Ascending aorta (tissue), 2 donors: ENCODE data around the gene TMEM151B. TPM values are rescaled to one million over a fixed set of nuclear protein-coding genes. Genes with fewer than 3 reads are reported as not detected.

Experiments used
- DNase-seq, 2 donors: peaks; one replicate each; pipeline ENCODE4 v3.0.0-alpha.2; 2019; ENCODE audit warnings: low spot score in 2 of 2
- H3K27ac ChIP-seq, 2 donors: fragments of 200-600 bp; sonication (generic); one replicate each; pipeline ENCODE4 v1.5.1; 2016 to 2017; ENCODE audit warnings: mild to moderate bottlenecking in 1 of 2
- H3K27me3 ChIP-seq: fragments of 200-600 bp; sonication (generic); one replicate; pipeline ENCODE4 v1.5.1; 2017
- H3K36me3 ChIP-seq, 2 donors: fragments of 200-600 bp; sonication (generic); one replicate each; pipeline ENCODE4 v1.5.1; 2016
- H3K4me1 ChIP-seq, 2 donors: fragments of 200-600 bp; sonication (generic); one replicate each; pipeline ENCODE4 v1.5.1; 2016 to 2017; ENCODE audit warnings: mild to moderate bottlenecking in 1 of 2
- H3K4me3 ChIP-seq, 2 donors: fragments of 200-600 bp; sonication (generic); one replicate each; pipeline ENCODE4 v1.5.1; 2016 to 2017; ENCODE audit warnings: mild to moderate bottlenecking in 1 of 2
- H3K9me3 ChIP-seq, 2 donors: fragments of 200-600 bp; sonication (generic); one replicate each; pipeline ENCODE4 v1.5.1; 2016
- intact Hi-C: fragments of 100-400 bp; cut with DNase I; formaldehyde crosslinking; loops from one replicate; pipeline ENCODE4 v1.15.1; 2023
- total RNA-seq: library from RNA; depleted of rRNA; stranded (reverse); fragments of >200 nt; gene quantifications from one replicate; pipeline ENCODE4 v1.1.0, GENCODE V29; 2016
- TF ChIP-seq, protein P1 (sequence below), 3 experiments: fragments of 200-600 bp in 2 of 3; fragments of 450-650 bp in 1 of 3; sonication (generic) in 2 of 3; IDR thresholded peaks; one replicate each; pipeline ENCODE4 v1.5.1; 2016 to 2019; ENCODE audit warnings: antibody characterized with exemption in 3 of 3, mild to moderate bottlenecking in 1 of 3, moderate library complexity in 1 of 3

The TMEM151B gene
- total RNA-seq, 1 donor from 2014 or later: not detected

DNA sequence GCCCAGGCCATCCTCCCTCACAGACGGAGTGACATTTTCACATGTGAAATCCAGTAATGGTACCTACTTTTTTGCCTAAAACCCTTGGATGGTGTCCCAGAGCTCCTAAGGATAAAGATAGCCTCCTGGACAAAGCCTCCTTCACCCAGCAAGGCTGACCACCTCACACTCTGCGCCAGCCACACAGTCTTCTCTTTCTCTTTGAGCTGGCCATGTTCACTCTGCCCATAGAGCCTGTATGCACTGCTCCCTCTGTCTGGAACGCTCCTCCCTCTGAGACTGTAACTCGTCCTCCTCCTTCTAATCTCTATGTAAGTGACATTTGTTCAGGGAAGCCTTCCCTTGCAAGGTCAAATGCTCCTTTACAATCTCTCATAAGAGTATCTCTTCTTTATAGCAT lies 14.6 kb downstream of the TMEM151B start:
- DNase-seq: no peak
- no peaks in the 10 kb centered on the region for H3K36me3 ChIP-seq
- H3K9me3 ChIP-seq: no peaks in the 10 kb centered on the region
- intact Hi-C loops: no loop called here
- TF ChIP-seq, protein P1, sequence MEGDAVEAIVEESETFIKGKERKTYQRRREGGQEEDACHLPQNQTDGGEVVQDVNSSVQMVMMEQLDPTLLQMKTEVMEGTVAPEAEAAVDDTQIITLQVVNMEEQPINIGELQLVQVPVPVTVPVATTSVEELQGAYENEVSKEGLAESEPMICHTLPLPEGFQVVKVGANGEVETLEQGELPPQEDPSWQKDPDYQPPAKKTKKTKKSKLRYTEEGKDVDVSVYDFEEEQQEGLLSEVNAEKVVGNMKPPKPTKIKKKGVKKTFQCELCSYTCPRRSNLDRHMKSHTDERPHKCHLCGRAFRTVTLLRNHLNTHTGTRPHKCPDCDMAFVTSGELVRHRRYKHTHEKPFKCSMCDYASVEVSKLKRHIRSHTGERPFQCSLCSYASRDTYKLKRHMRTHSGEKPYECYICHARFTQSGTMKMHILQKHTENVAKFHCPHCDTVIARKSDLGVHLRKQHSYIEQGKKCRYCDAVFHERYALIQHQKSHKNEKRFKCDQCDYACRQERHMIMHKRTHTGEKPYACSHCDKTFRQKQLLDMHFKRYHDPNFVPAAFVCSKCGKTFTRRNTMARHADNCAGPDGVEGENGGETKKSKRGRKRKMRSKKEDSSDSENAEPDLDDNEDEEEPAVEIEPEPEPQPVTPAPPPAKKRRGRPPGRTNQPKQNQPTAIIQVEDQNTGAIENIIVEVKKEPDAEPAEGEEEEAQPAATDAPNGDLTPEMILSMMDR (IDR thresholded peaks at IDR 0.05): no peak
- no peaks in the 10 kb centered on the region for H3K4me1 ChIP-seq
- no peaks in the 10 kb centered on the region for H3K27me3 ChIP-seq
- no peak overlapping the region for H3K27ac ChIP-seq
- H3K4me3 ChIP-seq: no peak overlapping the region

DNA sequence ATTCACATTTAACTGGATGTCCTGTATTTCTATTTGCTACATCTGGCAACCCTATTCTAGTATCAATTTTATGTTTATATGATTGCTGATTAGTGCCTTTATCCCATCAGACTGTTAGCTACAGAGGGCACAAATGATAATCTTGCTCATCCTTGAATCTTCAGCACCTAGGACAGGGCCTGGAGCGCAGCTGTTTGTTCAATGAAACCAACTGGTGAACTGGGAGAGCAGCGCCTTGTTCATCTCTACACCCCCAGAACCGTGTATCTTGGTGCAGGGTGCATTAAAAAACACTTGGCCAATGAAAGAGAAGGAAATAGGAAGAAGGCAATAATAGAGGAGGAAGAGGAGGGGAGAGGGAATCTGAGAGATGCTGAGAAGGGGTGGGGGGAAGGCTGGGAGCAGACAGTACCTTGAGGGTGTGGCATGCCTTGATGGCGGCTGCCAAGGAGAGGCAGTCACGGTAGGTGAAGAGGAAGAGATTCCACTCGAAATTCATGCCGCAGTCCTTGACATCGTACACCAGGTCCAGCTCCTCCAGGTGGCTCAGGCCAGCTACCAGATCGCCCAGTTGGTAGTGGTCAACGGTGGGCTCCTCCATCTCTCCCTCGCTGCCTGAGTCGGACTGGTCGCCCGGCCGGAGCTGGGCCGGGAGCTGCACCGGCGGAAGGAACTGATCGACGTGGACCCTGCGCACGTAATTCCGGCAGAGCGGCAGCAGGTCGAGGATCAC lies 15.5 kb downstream of the TMEM151B start:
- no peak overlapping the region for H3K27ac ChIP-seq
- H3K4me1 ChIP-seq: no peaks in the 10 kb centered on the region
- no peaks in the 10 kb centered on the region for H3K9me3 ChIP-seq
- no peak for DNase-seq
- no peaks in the 10 kb centered on the region for H3K27me3 ChIP-seq
- TF ChIP-seq, protein P1 (IDR thresholded peaks at IDR 0.05): no peak
- H3K36me3 ChIP-seq: no peaks in the 10 kb centered on the region
- intact Hi-C loops: no loop called here
- no peak overlapping the region for H3K4me3 ChIP-seq

DNA sequence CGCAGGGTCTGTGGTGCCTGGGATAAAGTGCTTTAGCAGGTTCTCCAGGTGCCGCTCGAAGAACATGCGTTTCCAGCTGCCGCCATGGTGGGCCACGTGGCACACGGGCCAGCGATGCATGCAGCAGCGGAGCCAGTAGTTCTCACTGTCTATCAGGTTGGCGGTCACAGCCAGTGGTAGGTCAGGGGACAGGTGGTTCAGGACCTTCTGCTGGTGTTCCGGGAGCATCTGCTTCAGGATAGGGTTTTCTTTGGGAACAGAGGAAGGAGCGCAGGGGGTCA lies 16.0 kb downstream of the TMEM151B start:
- Histone ChIP-seq H3K27ac (no peak overlapping the region), H3K4me1 (no peaks in the 10 kb centered on the region), H3K27me3 (no peaks in the 10 kb centered on the region), H3K36me3 (no peaks in the 10 kb centered on the region), H3K9me3 (no peaks in the 10 kb centered on the region), H3K4me3 (no peak overlapping the region)
- intact Hi-C loops: no loop called here
- no peak for DNase-seq
- TF ChIP-seq, protein P1 (IDR thresholded peaks at IDR 0.05): no peak

DNA sequence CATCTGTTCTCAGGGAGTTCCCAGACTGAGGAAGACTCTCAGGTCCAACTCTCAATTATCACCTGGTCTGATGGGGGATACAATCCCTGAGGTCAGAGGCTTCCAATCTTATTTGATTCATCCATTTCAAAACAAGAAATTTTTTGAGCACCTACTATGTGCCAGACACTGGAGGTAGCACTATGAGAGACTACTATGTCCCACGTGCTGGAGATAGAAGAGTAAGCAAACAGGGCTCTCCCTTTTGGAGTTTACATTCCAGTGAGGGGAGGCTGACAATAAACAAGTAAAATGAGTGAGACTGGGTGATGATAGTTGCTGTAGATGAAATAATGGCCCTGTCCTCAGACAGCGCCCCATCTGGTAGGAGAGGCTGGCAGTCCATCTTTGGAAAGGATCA lies 16.5 kb downstream of the TMEM151B start:
- Histone ChIP-seq H3K27me3 (no peaks in the 10 kb centered on the region), H3K4me3 (no peak overlapping the region), H3K4me1 (no peaks in the 10 kb centered on the region), H3K36me3 (no peaks in the 10 kb centered on the region), H3K9me3 (no peaks in the 10 kb centered on the region), H3K27ac (no peak overlapping the region)
- TF ChIP-seq, protein P1 (IDR thresholded peaks at IDR 0.05): no peak
- intact Hi-C loops: no loop called here
- DNase-seq: no peak

DNA sequence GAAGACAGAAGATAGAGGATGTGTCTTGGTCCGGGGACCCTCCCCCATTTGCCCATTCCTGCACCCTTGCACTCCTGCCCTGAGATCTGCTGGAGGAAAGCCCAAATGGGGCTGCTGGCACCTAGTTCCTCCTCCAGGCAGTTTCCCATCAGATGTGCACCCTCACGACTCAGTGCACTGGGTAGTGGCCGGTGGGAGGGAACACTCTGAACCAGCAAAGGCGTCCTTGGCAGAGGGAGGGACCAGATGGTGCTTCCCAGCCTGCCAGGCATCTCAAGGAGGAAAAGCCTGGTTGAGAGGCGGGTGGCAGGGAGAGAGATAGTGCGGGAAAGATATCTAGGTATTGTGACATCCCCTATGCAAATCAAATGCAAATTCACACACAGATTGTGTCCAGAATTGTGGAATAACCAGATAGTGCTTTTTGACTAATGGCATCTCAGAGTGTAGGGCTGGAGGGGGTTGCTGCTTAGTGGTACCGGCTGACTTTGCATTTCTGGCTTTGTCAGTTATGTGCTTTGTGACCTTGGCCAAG lies 19.5 kb downstream of the TMEM151B start:
- no peaks in the 10 kb centered on the region for H3K36me3 ChIP-seq

More for the DNA sequence above, 19.5 kb downstream of the TMEM151B start:
- TF ChIP-seq, protein P1 (IDR thresholded peaks at IDR 0.05): no peak
- no peak overlapping the region for H3K4me3 ChIP-seq
- peaks cover 3% of the 10 kb centered on the region for H3K27me3 ChIP-seq
- H3K4me1 ChIP-seq: no peaks in the 10 kb centered on the region
- no peak overlapping the region for H3K27ac ChIP-seq
- intact Hi-C loops: no loop called here
- H3K9me3 ChIP-seq: no peaks in the 10 kb centered on the region
- DNase-seq: no peak
